GM21529 (cell line): ENCODE data around the gene PPA2.

Source experiments
- ATAC-seq: cut with Tn5 transposase; IDR thresholded peaks from one replicate; pipeline ENCODE4 v1.9.1; 2021; ENCODE audit not compliant: unreplicated experiment

The PPA2 gene

DNA sequence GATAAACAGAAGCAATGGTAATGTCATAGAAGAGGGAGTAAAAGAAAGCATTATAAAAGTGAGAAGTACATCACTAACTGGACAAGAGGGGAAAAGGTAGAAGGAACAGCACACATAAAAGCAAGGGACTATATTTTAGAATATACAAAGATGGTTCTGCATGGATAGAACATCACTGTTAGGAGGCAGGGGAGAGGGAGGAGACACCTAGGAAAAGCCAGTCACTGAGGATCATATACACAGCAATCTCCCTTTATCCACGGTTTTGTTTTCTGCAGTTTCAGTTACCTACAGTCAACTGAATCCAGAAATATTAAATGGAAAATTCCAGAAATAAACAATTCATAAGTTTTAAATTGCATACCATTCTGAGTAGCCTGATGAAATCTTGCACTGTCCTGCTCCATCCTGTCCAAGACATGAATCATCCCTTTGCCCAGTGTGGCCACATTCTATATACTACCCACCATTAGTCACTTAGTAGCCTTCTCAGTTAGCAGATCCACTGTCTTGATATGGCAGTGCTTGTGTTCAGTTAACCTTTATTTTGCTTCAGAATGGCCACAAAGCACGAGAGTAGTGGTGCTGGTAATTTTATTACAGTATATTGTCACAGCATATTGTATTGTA is 74.2 kb downstream of the PPA2 start:
- no peak for ATAC-seq

DNA sequence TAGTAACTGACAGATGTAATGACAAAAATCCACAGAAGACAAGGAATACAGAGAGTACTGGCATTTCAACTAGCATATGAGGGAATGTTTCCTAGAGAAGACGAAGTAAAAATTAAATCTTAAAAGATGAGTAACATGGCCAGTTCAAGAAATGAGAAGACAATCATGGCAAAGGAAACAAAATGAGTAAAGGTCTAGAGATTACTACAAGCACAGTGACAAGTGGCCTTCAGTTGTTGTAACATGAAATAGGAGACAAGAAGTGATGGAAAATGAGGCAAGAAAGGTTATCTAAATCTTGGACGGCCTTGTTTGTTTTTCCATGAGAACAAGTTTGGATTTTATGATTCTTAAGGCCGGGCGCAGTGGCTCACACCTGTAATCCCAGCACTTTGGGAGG is 81.0 kb downstream of the PPA2 start:
- no peak for ATAC-seq

DNA sequence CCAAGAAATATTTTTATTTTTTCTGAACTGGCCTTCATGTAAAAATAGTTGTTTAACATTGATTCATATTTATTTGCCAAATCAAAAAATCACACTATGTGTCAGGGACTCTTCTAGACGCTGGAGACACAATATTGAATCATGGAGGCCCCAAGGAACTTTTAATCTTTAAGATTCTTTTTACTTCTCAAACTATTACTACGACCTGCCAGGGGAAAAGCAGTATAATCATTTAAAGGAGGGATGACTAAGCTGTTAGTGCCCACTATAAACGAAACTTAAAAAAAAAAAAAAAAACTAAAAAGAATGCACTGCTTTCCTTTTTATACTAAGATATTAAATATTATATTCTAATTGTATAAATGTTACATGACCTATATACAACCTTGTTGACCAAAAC is 84.7 kb downstream of the PPA2 start:
- ATAC-seq, result no peak

DNA sequence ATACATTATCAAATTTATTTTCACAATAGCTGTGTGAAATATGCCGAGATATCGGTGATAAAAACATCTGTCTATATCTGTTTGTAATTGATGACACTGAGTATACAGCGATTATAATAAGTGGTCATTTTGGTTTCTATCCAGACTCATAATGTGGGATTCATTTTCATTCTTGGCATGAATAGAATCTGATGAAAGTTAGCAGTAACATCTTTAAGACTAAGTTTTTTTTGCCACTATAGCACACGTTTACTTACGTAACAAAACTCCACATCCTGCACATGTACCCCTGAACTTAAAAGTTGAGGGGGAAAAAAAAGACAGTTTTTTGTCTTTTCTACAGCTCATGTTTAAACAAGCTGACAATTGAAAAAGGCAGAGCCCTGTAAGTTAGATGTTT is 86.4 kb downstream of the PPA2 start:
- no peak for ATAC-seq

DNA sequence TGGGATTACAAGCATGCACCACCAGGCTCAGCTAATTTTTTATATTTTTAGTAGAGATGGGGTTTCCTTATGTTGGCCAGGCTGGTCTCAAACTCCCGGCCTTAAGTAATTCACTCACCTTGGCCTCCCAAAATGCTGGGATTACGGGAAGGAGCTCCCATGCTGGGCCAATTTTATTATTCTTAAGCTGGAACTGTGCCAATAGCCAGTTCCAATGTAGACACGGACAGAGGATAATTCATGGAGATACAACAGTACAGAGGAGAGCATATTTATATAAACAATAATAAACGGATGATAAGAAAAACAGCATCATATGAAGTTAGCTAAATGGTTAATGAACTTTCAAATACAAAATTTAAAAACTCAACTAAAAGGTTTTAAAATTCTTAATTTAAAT is 87.8 kb downstream of the PPA2 start:
- no peak for ATAC-seq

DNA sequence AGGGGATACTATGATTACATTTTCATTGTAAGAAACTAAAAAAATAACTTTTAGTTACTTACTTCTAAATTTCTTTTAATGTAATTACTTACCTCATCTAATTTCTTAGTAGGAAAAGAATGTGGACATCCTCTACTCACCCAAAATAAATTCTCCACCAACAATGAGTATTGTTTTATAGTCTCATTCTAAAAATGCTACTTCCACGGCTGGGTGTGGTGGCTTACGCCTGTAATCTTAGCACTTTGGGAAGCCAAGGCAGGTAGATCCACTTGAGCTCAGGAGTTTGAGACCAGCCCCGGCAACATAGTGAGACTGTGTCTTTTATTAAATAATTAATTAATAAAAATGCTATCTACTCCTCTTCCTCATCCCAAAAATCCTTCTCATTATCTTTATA is 99.8 kb downstream of the PPA2 start:
- no peak for ATAC-seq

DNA sequence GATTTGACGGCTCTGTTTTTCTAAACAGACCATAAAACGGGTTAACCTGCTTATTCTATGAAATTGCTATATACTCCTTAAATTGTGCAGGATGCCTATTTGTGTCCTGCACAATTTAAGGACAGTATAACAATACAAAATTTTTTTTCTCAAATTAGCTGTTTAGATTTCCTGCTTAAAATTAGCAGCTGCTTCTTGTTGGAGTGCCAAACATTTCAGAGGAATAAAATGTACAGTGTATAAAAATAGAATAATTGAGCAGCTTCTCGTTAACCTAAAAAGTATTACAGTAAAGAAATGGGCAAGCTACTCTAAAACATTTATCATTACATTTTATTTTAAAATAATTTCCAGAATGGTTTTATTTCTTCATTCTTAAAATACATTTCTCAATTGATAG is 100.5 kb downstream of the PPA2 start:
- no peak for ATAC-seq

DNA sequence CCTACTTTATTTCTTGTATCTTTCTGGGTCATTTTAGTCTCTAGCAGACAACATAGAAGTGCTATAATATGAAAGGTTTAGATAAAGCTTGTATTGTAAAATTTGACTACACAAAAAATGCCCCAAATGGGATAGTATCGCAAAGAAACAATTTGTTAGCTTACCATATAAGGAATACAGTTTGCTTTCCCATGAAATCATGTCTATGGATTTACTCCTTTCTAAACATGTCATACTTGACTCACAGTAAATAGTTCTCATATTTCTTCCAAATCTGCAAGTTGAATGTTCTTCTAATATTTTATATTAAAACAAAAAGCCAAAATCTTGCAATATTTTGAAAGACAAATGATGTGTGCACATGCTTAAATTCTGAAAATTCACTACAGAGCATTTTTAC is 103.9 kb downstream of the PPA2 start:
- ATAC-seq, result no peak

DNA sequence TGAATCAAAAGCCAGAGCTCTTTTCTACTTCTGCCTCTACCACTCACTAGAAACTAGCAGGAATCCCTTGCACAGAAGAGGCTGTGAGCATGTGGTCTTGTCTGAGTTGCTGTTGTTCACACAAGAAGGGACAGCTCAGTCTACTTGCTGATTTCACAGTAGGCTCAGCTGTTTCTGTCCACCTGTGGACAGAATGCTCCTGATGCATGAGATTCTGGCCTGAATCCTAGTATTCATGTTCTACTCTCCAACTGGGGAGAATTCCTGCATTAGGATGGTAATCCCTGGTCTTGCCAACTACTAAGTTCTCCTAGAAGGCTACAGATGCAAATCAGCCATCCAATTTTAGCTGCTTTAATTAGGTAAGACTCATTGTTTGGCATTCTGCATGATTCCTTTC is 112.8 kb downstream of the PPA2 start:
- no peak for ATAC-seq

DNA sequence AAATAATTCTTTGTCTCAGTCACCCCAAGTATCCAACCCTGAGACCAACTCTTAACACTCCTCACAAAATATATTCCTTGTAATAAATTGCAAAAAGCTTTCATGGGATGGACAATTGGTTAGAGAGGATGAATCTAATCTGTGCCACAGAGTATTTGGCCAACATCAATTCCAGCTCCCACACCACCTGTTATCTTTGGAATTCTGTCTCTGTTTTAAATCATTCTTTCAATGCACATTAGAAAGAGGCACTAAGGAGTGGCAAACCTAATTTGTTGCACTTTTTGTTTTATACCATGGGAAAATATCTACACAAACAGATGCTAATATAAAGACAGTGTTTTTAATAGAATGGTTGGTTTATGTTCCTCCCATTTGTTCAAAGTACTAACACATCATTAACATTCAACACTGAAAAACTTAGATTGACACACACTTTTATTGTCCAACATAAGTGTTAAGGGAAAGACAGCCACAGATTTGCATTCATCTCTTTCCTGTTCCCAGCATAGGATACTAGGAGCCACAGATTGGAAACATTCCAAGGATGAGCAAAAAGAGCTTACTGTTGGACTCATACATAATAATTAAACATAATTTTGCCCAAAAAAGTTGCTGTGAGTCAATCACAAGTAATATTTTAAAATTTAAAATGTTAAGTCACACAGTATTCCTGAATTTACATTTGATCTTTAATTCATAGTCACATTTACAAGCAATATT is 116.4 kb downstream of the PPA2 start:
- ATAC-seq, result no peak

DNA sequence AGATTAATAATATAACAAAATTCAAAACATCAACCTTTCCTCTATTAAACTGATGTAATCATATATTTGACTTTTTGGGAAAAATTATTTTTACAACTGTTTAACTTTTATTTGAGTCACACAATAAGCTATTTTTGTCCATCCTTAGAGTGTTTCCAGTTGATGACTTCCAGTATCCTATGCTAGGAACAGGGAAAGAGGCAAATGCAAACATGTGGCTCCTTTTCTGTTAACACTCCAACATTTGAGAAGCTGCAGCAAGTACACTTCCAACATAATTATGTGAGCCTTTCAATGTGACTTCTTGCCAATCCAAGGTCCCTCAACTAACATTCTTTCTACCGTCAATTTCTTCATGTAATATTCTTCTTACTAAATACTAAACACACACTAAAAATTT is 117.7 kb downstream of the PPA2 start:
- no peak for ATAC-seq

DNA sequence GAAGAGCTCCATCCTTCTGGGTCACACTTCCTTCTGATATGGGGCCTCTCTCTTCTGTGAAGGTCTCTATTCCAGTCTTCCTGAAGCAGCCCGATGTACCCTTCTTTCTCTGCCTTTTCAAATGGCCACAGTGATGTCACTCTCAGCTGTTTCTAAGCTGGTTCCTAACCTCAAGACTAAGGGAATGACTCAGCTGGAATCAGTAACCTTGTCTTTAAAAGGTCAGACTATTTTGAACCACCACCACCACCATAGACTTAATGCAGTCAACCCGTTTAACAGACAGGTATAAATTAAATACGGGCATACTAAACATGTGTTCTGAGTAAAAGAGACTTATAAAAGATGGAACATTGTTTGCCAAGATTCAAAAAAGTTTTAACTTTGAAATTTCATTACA is 121.0 kb downstream of the PPA2 start:
- ATAC-seq, result peak; percentile 87

DNA sequence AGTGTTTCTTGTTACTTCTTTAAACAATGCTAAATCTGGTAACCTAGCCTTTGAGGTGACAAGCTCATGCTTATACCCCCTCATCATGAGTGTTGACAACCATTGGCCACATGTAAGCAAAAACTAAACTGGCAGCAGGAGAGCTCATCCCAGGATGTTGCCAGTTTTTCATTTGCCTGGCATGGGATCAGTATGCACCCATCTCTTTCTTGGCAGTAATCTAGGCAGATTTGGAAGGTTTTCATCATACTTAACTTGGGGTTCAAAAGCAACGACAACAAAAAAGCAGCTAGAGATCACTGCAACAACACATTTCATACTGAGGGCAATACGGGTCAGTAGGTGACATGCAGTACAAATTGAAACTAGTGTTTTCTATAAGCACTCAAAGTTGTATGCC is 122.0 kb downstream of the PPA2 start:
- no peak for ATAC-seq

DNA sequence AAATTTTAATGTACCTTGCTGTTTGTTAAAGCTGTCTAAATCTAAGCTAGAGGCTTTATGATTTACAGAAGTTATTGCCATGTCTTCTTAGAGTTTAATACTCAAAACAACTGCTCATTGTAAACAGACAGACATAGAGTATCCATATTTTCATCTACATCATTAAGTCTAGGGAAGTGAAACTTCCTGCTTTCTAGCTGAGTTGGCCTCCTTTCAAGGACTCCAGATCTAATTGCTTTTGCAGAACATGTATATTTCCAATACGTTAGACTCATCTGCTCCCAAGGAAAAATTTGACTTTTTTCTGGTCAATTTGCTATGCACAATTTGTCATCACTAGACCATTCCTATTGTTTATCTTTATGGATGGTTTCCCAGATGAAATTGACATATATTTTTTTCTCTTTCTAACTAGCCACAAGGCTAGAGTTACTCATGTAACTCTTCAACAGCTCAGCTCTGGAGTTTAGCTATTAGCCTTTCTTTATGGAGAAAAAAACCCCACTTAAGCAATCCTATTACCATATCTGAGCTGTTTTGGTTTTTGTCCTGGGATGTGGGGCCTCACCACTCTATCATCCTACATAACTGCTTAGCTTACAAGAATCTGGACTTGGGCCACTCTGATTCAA is 122.9 kb downstream of the PPA2 start:
- peak; percentile 40 for ATAC-seq

DNA sequence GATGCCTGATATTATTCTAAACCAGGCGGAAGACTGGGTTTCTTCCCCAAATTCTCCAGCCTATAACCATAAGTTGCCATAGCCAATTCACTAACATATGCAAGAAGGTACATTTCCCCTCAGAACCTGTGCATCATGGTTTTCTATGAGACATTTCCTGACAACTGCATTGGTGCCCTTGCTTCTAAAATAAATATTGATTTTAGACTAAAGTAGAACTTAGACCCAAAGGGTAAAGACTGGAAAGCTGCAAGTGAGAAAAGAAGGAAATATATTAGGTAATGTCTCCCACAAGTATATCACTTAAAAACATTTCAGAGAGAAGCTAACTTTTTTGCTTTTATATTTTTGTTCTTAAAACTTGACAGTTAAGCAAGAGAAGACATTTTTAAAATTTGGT is 125.1 kb downstream of the PPA2 start:
- ATAC-seq, result no peak

DNA sequence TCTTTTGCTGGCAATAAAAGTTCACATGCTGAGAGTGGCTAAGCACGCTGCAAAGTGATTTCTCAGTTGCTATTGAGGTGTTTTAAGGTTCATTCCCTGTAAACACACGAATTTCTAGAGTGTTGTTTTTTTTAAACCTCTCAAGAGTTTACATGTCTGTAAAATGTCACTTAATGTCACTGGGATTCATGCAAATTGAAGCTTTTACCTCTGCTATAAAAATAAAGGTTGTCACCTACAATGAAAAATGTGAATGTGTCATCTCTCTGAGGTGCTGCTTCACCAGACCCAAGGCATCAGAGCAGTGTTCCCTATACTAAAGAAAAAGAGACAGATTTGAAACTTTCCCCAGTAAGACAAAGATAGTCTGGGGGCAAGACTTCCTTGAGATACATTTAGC is 127.0 kb downstream of the PPA2 start:
- ATAC-seq, result no peak

DNA sequence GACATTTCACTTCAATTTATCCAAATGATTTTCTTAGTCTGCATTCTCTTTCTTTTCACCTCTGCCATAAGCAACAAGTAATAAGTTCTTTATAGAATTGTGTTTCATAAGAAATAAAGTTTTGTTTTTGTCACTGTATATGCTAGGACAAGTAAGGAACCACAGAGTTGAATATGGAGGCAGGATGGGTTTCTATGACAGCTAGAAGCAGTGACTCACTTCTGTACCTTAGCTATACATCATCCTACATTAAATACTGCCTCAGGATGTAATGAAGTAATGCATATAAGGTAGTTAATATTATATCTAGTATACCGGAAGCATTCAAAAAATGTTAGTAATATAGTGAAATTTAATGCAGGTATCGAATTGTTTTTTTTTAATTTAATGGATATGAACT is 128.0 kb downstream of the PPA2 start:
- ATAC-seq, result no peak

DNA sequence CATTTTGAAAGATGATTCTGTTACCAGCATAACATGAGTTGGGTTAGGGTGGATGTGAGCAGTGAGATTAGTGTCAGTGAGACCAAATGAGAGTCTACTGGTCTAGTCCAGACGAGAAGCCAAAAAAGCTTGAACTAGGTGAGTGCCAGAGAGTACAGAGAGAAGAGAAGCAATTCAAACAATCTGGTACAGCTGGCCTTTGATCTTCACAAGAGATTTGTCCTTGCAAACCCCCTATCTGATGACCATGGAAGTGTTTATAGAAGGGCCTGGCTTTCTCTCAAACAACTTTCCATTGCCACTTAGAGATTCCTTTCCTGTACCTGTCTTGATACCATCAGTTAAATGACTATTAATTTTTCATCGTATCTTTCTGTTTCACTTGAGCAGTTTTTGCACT is 128.5 kb downstream of the PPA2 start:
- ATAC-seq, result no peak

DNA sequence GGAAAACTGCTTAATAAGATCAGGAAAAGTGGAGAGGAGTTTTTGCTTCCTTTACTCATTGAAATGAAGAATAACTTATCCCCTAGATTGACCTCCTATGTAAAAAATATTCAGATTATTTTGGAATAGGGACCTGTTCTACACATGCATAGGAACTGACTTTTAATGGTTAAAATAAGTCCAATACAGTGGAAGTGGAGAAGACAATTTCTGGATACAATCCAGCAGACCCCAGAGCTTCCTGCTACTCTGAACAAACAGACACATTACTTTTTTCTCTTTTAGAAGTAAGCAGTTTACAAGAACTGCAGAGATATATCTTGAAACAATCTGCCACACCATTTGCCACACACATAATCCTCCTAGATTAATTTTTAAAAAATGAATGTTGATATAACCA is 129.7 kb downstream of the PPA2 start:
- no peak for ATAC-seq

DNA sequence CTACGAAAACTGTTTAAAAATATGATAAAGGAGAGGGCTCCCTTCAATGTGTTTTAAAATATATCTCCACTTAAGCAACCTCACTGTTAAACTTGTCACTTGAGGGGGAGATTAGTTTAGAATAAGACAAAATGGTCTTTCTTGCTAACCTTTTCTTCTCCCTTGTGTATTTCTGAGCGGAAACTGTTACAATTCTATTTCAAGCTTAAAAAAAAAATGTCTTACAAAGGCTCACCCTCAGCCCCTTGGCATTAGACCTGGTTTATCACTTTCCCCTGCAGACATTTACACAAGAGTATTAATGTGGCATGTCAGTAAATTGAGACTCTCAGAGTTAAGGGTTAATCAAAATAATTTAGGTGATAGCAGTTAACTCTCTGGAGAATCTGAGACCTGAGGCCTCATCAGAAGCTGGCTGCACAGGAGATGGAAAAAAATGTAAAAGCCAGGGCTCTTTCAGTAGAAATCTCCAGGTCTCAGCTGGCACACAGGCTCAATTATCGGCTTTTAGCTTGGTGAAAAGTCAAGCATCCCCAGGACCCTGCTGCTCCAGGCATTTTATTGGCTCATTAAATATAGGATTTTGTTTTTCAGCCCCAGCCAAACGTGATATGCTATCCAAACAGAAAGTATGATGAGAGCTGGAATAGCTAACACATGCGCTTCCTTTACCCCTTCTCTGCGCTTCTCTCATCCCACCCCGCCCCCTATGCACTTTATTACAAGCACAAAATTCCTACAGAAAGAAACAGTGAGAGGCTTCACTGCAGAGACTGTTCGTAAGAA is 130.5 kb downstream of the PPA2 start:
- ATAC-seq, result no peak

DNA sequence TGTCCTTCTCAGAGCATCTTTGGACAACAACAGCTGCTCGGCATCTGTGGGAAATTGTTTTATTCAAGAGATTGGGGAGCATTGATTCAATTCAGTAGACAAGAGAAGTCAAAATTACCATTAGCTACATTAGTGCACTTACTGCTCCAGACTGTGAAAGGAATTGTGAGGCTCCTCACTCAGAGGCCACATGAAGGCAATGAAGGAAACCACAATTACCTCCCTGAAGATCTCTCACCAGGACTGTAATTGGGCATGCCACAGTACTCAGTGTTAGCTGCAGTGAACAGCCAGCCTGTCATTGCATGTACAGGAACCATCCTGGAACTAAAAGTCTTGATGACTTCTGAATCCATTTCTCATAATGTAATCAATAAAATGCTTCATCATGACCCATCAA is 144.8 kb downstream of the PPA2 start:
- ATAC-seq, result no peak

DNA sequence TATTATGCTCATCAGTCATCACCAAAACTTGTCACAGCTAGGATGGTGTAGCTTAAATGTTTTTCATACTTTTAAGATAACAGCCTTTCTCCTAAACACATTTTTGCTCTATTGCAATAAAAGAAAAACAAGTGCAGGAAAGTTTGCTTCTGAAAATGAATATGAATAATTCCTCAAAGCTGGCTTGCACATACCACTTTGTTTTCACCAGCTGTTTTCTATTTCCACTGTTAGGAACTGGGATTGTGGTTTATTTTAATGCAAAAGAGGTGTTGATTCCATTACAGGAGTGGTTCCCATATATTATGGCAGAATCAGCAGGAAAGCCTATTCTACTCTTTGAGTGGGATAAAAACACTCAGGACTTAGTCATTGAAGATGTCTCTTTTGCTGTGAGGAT is 145.9 kb downstream of the PPA2 start:
- no peak for ATAC-seq
